Activated T-cell treated with anti-CD3 and anti-CD28 coated beads, Interleukin-2, amount 50 U/mL, for 24 hours (primary cell): Measurements from ENCODE around the gene MYO19.
A peak's percentile ranks its signal among the peaks of the same experiment; 100 is the strongest.

Experiments
- DNase-seq: peaks from one replicate; pipeline ENCODE4 v3.0.0-alpha.2; 2020
- H3K27ac Mint-ChIP-seq: 2 replicates; pipeline ENCODE4 v1.8.0; 2020; ENCODE audit warnings: mild to moderate bottlenecking, mixed read lengths
- H3K27me3 Mint-ChIP-seq: 2 replicates; pipeline ENCODE4 v1.8.0; 2020; ENCODE audit warnings: mixed read lengths
- H3K36me3 Mint-ChIP-seq: 2 replicates; pipeline ENCODE4 v1.8.0; 2020; ENCODE audit warnings: low read depth, mixed read lengths
- H3K4me1 Mint-ChIP-seq: 2 replicates; pipeline ENCODE4 v1.8.0; 2020; ENCODE audit warnings: low read depth, mixed read lengths
- H3K4me3 Mint-ChIP-seq: 2 replicates; pipeline ENCODE4 v1.8.0; 2020; ENCODE audit warnings: mild to moderate bottlenecking, moderate library complexity, mixed read lengths
- H3K9me3 Mint-ChIP-seq: 2 replicates; pipeline ENCODE4 v1.8.0; 2020; ENCODE audit warnings: mixed read lengths

MYO19 gene

GRCh38 chr17:36534840-36535668 lies at the start of gene MYO19, which contains the start of gene PIGW:
Gene MYO19, minus strand, starts transcription at chr17:36534868. Its CDS starts 2,330 bp downstream, at chr17:36532538.
Gene PIGW, plus strand, starts transcription at chr17:36534987. Its CDS starts 2,115 bp downstream, at chr17:36537102.
- DNase-seq: peak; percentile 95
- Mint-ChIP-seq H3K27me3 (no peaks in the 10 kb centered on the region), H3K27ac (peak within 1 kb of the TSS; percentile 100), H3K9me3 (no peaks in the 10 kb centered on the region), H3K4me3 (peak within 1 kb of the TSS; percentile 98), H3K4me1 (peaks cover 55% of the 10 kb centered on the region), H3K36me3 (peaks cover 91% of the 10 kb centered on the region)

- Mint-ChIP-seq H3K4me3 (no peak overlapping the region), H3K36me3 (peaks cover 87% of the 10 kb centered on the region), H3K27ac (peak overlapping the region; percentile 26), H3K4me1 (no peaks in the 10 kb centered on the region), H3K9me3 (no peaks in the 10 kb centered on the region), H3K27me3 (no peaks in the 10 kb centered on the region)
- DNase-seq: no peak
These were observed 49.1 kb upstream of the MYO19 start for GRCh38 chr17:36583787-36584186.

GRCh38 chr17:36578671-36579070 lies 44.0 kb upstream of the MYO19 start:
- Mint-ChIP-seq H3K4me1 (peaks cover 9% of the 10 kb centered on the region), H3K27ac (peak overlapping the region; percentile 22), H3K9me3 (no peaks in the 10 kb centered on the region), H3K27me3 (no peaks in the 10 kb centered on the region), H3K36me3 (peaks cover 83% of the 10 kb centered on the region), H3K4me3 (no peak overlapping the region)
- DNase-seq: no peak

GRCh38 chr17:36576793-36577192 lies 42.1 kb upstream of the MYO19 start:
- H3K4me3 Mint-ChIP-seq: no peak overlapping the region
- no peaks in the 10 kb centered on the region for H3K27me3 Mint-ChIP-seq
- H3K4me1 Mint-ChIP-seq: peaks cover 18% of the 10 kb centered on the region
- H3K27ac Mint-ChIP-seq: peak overlapping the region; percentile 30
- no peaks in the 10 kb centered on the region for H3K9me3 Mint-ChIP-seq
- DNase-seq: no peak
- H3K36me3 Mint-ChIP-seq: peaks cover 86% of the 10 kb centered on the region

GRCh38 chr17:36575028-36575427 lies 40.4 kb upstream of the MYO19 start:
- peak overlapping the region; percentile 55 for H3K27ac Mint-ChIP-seq
- H3K36me3 Mint-ChIP-seq: peaks cover 83% of the 10 kb centered on the region
- no peaks in the 10 kb centered on the region for H3K9me3 Mint-ChIP-seq
- DNase-seq: no peak
- H3K4me1 Mint-ChIP-seq: peaks cover 18% of the 10 kb centered on the region
- no peak overlapping the region for H3K4me3 Mint-ChIP-seq
- no peaks in the 10 kb centered on the region for H3K27me3 Mint-ChIP-seq

GRCh38 chr17:36566081-36566480 lies 31.4 kb upstream of the MYO19 start:
- peak overlapping the region; percentile 63 for H3K27ac Mint-ChIP-seq
- no peaks in the 10 kb centered on the region for H3K9me3 Mint-ChIP-seq
- no peak for DNase-seq

GRCh38 chr17:36553459-36553858 lies 18.8 kb upstream of the MYO19 start:
- no peaks in the 10 kb centered on the region for H3K27me3 Mint-ChIP-seq
- H3K36me3 Mint-ChIP-seq: peaks cover 80% of the 10 kb centered on the region
- peak overlapping the region; percentile 9 for H3K4me3 Mint-ChIP-seq
- peaks cover 59% of the 10 kb centered on the region for H3K4me1 Mint-ChIP-seq
- no peak for DNase-seq
- no peaks in the 10 kb centered on the region for H3K9me3 Mint-ChIP-seq
- H3K27ac Mint-ChIP-seq: peak overlapping the region; percentile 77

More at GRCh38 chr17:36566081-36566480, 31.4 kb upstream of the MYO19 start:
- Mint-ChIP-seq H3K4me3 (no peak overlapping the region), H3K4me1 (peaks cover 20% of the 10 kb centered on the region), H3K36me3 (peaks cover 86% of the 10 kb centered on the region), H3K27me3 (no peaks in the 10 kb centered on the region)

- H3K36me3 Mint-ChIP-seq: peaks cover 81% of the 10 kb centered on the region
- peaks cover 69% of the 10 kb centered on the region for H3K4me1 Mint-ChIP-seq
- no peaks in the 10 kb centered on the region for H3K9me3 Mint-ChIP-seq
- peak overlapping the region; percentile 5 for H3K4me3 Mint-ChIP-seq
- DNase-seq: no peak
- H3K27me3 Mint-ChIP-seq: no peaks in the 10 kb centered on the region
- H3K27ac Mint-ChIP-seq: peak overlapping the region; percentile 80
These were observed 16.1 kb upstream of the MYO19 start for GRCh38 chr17:36550491-36551417.

- peaks cover 65% of the 10 kb centered on the region for H3K4me1 Mint-ChIP-seq
- peak overlapping the region; percentile 96 for H3K4me3 Mint-ChIP-seq
- no peak for DNase-seq
- H3K27ac Mint-ChIP-seq: peak overlapping the region; percentile 95
- peaks cover 69% of the 10 kb centered on the region for H3K36me3 Mint-ChIP-seq
- no peaks in the 10 kb centered on the region for H3K9me3 Mint-ChIP-seq
- H3K27me3 Mint-ChIP-seq: no peaks in the 10 kb centered on the region
These were observed 13.1 kb upstream of the MYO19 start for GRCh38 chr17:36547776-36548175.

GRCh38 chr17:36546418-36547093 lies 11.9 kb upstream of the MYO19 start:
- Mint-ChIP-seq H3K4me1 (peaks cover 58% of the 10 kb centered on the region), H3K27me3 (no peaks in the 10 kb centered on the region), H3K4me3 (peak overlapping the region; percentile 96), H3K9me3 (no peaks in the 10 kb centered on the region), H3K36me3 (peaks cover 63% of the 10 kb centered on the region), H3K27ac (peak overlapping the region; percentile 95)
- DNase-seq: no peak

- peaks cover 53% of the 10 kb centered on the region for H3K4me1 Mint-ChIP-seq
- peak overlapping the region; percentile 95 for H3K27ac Mint-ChIP-seq
- no peaks in the 10 kb centered on the region for H3K27me3 Mint-ChIP-seq
- no peaks in the 10 kb centered on the region for H3K9me3 Mint-ChIP-seq
- peak; percentile 98 for DNase-seq
- H3K4me3 Mint-ChIP-seq: peak overlapping the region; percentile 96
- H3K36me3 Mint-ChIP-seq: peaks cover 66% of the 10 kb centered on the region
These were observed 11.1 kb upstream of the MYO19 start for GRCh38 chr17:36545465-36546417.

- DNase-seq: peak; percentile 88
- no peaks in the 10 kb centered on the region for H3K9me3 Mint-ChIP-seq
- H3K4me1 Mint-ChIP-seq: peaks cover 48% of the 10 kb centered on the region
- H3K36me3 Mint-ChIP-seq: peaks cover 63% of the 10 kb centered on the region
- peak overlapping the region; percentile 98 for H3K27ac Mint-ChIP-seq
- no peaks in the 10 kb centered on the region for H3K27me3 Mint-ChIP-seq
- peak overlapping the region; percentile 96 for H3K4me3 Mint-ChIP-seq
These were observed 10.4 kb upstream of the MYO19 start for GRCh38 chr17:36545077-36545464.

GRCh38 chr17:36544307-36545076 lies 9.8 kb upstream of the MYO19 start, which contains the start of gene GGNBP2:
Gene GGNBP2, plus strand, starts transcription at chr17:36544919. Its CDS starts 806 bp downstream, at chr17:36545725.
- Mint-ChIP-seq H3K27me3 (no peaks in the 10 kb centered on the region), H3K27ac (peak within 1 kb of the TSS; percentile 98), H3K4me1 (peaks cover 47% of the 10 kb centered on the region), H3K9me3 (no peaks in the 10 kb centered on the region), H3K36me3 (peaks cover 62% of the 10 kb centered on the region), H3K4me3 (peak within 1 kb of the TSS; percentile 96)
- peak; percentile 92 for DNase-seq
